HEK293T (cell line): ENCODE results near the gene KATNA1.

Experiments
- CTCF ChIA-PET: fragments of 350-600 bp; formaldehyde crosslinking; extraction: SDS; loops from one replicate; lab custom pipeline; 2021; ENCODE audit warnings: antibody characterized with exemption, inconsistent platforms; lab: Yijun Ruan, JAX
- POLR2A ChIA-PET: fragments of 350-600 bp; formaldehyde crosslinking; extraction: SDS; loops from one replicate; lab custom pipeline; 2020; ENCODE audit warnings: antibody characterized with exemption, inconsistent platforms; lab: Yijun Ruan, JAX
- DNase-seq: peaks from one replicate; pipeline ENCODE4 v3.0.0; 2012; ENCODE audit warnings: mixed read lengths; ENCODE audit errors: extremely low spot score
- ARNT ChIP-seq: fragments of 450-650 bp; IDR thresholded peaks from 2 replicates; pipeline ENCODE4 v1.6.1; 2017; ENCODE audit warnings: mild to moderate bottlenecking
- BHLHE40 ChIP-seq: fragments of 450-650 bp; IDR thresholded peaks from 2 replicates; pipeline ENCODE4 v1.6.1; 2016; ENCODE audit warnings: mild to moderate bottlenecking, moderate library complexity, borderline replicate concordance
- CTBP1 ChIP-seq: fragments of 450-650 bp; IDR thresholded peaks from 2 replicates; pipeline ENCODE4 v1.6.1; 2016; ENCODE audit warnings: borderline replicate concordance
- ELF4 ChIP-seq: fragments of 450-650 bp; IDR thresholded peaks from 2 replicates; pipeline ENCODE4 v1.6.1; 2017; ENCODE audit warnings: antibody characterized with exemption
- FOXA1 ChIP-seq: fragments of 450-650 bp; IDR thresholded peaks from 2 replicates; pipeline ENCODE4 v1.6.1; 2016; ENCODE audit warnings: mild to moderate bottlenecking
- FOXK2 ChIP-seq: fragments of 450-650 bp; IDR thresholded peaks from 2 replicates; pipeline ENCODE4 v1.6.1; 2016; ENCODE audit warnings: mild to moderate bottlenecking
- FOXM1 ChIP-seq: fragments of 450-650 bp; IDR thresholded peaks from 2 replicates; pipeline ENCODE4 v1.6.1; 2017; ENCODE audit warnings: mild to moderate bottlenecking, borderline replicate concordance
- HDGF ChIP-seq: fragments of 450-650 bp; IDR thresholded peaks from 2 replicates; pipeline ENCODE4 v1.6.1; 2017; ENCODE audit warnings: antibody characterized with exemption, borderline replicate concordance
- L3MBTL2 ChIP-seq: fragments of 450-650 bp; conservative IDR thresholded peaks from 2 replicates; pipeline ENCODE4 v1.6.1; 2016; ENCODE audit warnings: mild to moderate bottlenecking
- LEF1 ChIP-seq: fragments of 450-650 bp; IDR thresholded peaks from 2 replicates; pipeline ENCODE4 v1.6.1; 2017; ENCODE audit warnings: mild to moderate bottlenecking, borderline replicate concordance
- NFRKB ChIP-seq: fragments of 450-650 bp; IDR thresholded peaks from 2 replicates; pipeline ENCODE4 v1.6.1; 2016; ENCODE audit warnings: mild to moderate bottlenecking, moderate library complexity
- PKNOX1 ChIP-seq: fragments of 450-650 bp; IDR thresholded peaks from 2 replicates; pipeline ENCODE4 v1.6.1; 2016
- SP1 ChIP-seq: fragments of 450-650 bp; IDR thresholded peaks from 2 replicates; pipeline ENCODE4 v1.6.1; 2017
- SUZ12 ChIP-seq: fragments of 450-650 bp; IDR thresholded peaks from 2 replicates; pipeline ENCODE4 v1.6.1; 2016; ENCODE audit warnings: mild to moderate bottlenecking
- TARDBP ChIP-seq: fragments of 450-650 bp; IDR thresholded peaks from 2 replicates; pipeline ENCODE4 v1.6.1; 2016
- ZNF384 ChIP-seq: fragments of 450-650 bp; IDR thresholded peaks from 2 replicates; pipeline ENCODE4 v1.6.1; 2016

Gene KATNA1

GRCh38 chr6:149657441-149657840 lies 8.9 kb upstream of the KATNA1 start:
- no peak for DNase-seq
- no peak for TF ChIP-seq PKNOX1
- TF ChIP-seq HDGF, result no peak
- no peak for TF ChIP-seq ELF4
- no peak for TF ChIP-seq ZNF384
- TF ChIP-seq CTBP1, result no peak
- TF ChIP-seq SP1, result no peak
- no peak for TF ChIP-seq BHLHE40
- no peak for TF ChIP-seq NFRKB
- no peak for TF ChIP-seq FOXM1
- no peak for TF ChIP-seq ARNT
- no peak for TF ChIP-seq FOXA1
- no peak for TF ChIP-seq FOXK2
- TF ChIP-seq SUZ12, result no peak
- TF ChIP-seq TARDBP, result no peak
- TF ChIP-seq LEF1, result no peak
- no peak for TF ChIP-seq L3MBTL2
- ChIA-PET CTCF (no interaction called here), POLR2A (no interaction called here)

GRCh38 chr6:149651056-149651455 lies 2.5 kb upstream of the KATNA1 start:
- no peak for DNase-seq
- POLR2A ChIA-PET, result no interaction called here
- CTCF ChIA-PET, result no interaction called here
- TF ChIP-seq L3MBTL2, result no peak

- POLR2A ChIA-PET, result interaction anchor here (1.5 to 2.4 kb wide), 2 partner anchors 14 to 101 kb away, joined by 6 to 14 read pairs; partner anchors contain the start of gene PPIL4
- TF ChIP-seq FOXM1, result no peak
- no peak for TF ChIP-seq HDGF
- no peak for TF ChIP-seq BHLHE40
- TF ChIP-seq FOXA1, result no peak
- TF ChIP-seq PKNOX1, result no peak
- no peak for TF ChIP-seq L3MBTL2
- no peak for TF ChIP-seq ZNF384
- no peak for TF ChIP-seq SP1
- no peak for TF ChIP-seq FOXK2
- CTCF ChIA-PET, result no interaction called here
- no peak for DNase-seq
Measured at GRCh38 chr6:149646599-149646998, 1.9 kb downstream of the KATNA1 start.

GRCh38 chr6:149642829-149643580 lies 5.5 kb downstream of the KATNA1 start:
- TF ChIP-seq ELF4, result no peak
- no peak for TF ChIP-seq TARDBP
- no peak for TF ChIP-seq SP1
- TF ChIP-seq CTBP1, result no peak
- no peak for TF ChIP-seq FOXA1
- no peak for TF ChIP-seq SUZ12
- no peak for TF ChIP-seq HDGF
- TF ChIP-seq LEF1, result no peak
- no peak for TF ChIP-seq PKNOX1
- no peak for TF ChIP-seq FOXM1
- no peak for TF ChIP-seq NFRKB
- no peak for TF ChIP-seq BHLHE40
- TF ChIP-seq FOXK2, result no peak
- TF ChIP-seq L3MBTL2, result no peak
- no peak for TF ChIP-seq ZNF384
- no peak for TF ChIP-seq ARNT
- no peak for DNase-seq
- CTCF ChIA-PET, result no interaction called here
- POLR2A ChIA-PET, result interaction anchor here (0.9 kb wide), 1 partner anchor 74 kb away, joined by 3 read pairs; the partner anchor contains the start of gene LATS1

- TF ChIP-seq FOXK2 (no peak), ELF4 (no peak), SUZ12 (no peak), LEF1 (no peak), SP1 (no peak), L3MBTL2 (no peak), FOXA1 (no peak), PKNOX1 (no peak), NFRKB (no peak), CTBP1 (no peak), FOXM1 (no peak), TARDBP (no peak), BHLHE40 (no peak), ARNT (no peak), HDGF (no peak), ZNF384 (no peak)
- CTCF ChIA-PET, result interaction anchor here (0.8 kb wide), 1 partner anchor 9 kb away, joined by 3 read pairs; no protein-coding TSS in a partner anchor
- DNase-seq, result no peak
- POLR2A ChIA-PET, result no interaction called here
Measured at GRCh38 chr6:149636124-149636523, 12.4 kb downstream of the KATNA1 start.

GRCh38 chr6:149634315-149634714 lies 14.2 kb downstream of the KATNA1 start:
- DNase-seq, result no peak
- ChIA-PET POLR2A (no interaction called here), CTCF (no interaction called here)
- TF ChIP-seq L3MBTL2 (no peak), CTBP1 (no peak), HDGF (no peak), TARDBP (no peak), SP1 (no peak), PKNOX1 (no peak), ZNF384 (no peak), ELF4 (no peak), FOXA1 (no peak), LEF1 (no peak), SUZ12 (no peak), FOXK2 (no peak), BHLHE40 (no peak), NFRKB (no peak), ARNT (no peak), FOXM1 (no peak)
